BLaER1 treated with 17β-estradiol and CSF1 and Interleukin-3, amounts not matched to agents 10 nM and 100 nM (cell line): ENCODE measurements around the gene SCML1.

Source experiments
- H3K27ac ChIP-seq, 11 experiments: shearing (Covaris generic); formaldehyde crosslinking; 2 replicates each; pipeline ENCODE4 v1.8.1; 2022
- H3K27me3 ChIP-seq, 11 experiments: shearing (Covaris generic); formaldehyde crosslinking; 2 replicates each; pipeline ENCODE4 v1.8.1; 2022
- H3K36me3 ChIP-seq, 11 experiments: shearing (Covaris generic); formaldehyde crosslinking; 2 replicates each; pipeline ENCODE4 v1.8.1; 2022
- H3K4me1 ChIP-seq, 10 experiments: shearing (Covaris generic); formaldehyde crosslinking; 2 replicates each; pipeline ENCODE4 v1.8.1; 2022
- H3K4me2 ChIP-seq, 11 experiments: shearing (Covaris generic); formaldehyde crosslinking; 2 replicates each; pipeline ENCODE4 v1.8.1; 2022
- H3K4me3 ChIP-seq, 10 experiments: shearing (Covaris generic); formaldehyde crosslinking; 2 replicates each; pipeline ENCODE4 v1.8.1; 2022
- H3K9ac ChIP-seq, 11 experiments: shearing (Covaris generic); formaldehyde crosslinking; 2 replicates each; pipeline ENCODE4 v1.8.1; 2022
- H3K9me3 ChIP-seq, 11 experiments: shearing (Covaris generic); formaldehyde crosslinking; replicated peaks in 1 of 11; 2 replicates each; pipeline ENCODE4 v1.8.1; 2022
- H4K20me1 ChIP-seq, 11 experiments: shearing (Covaris generic); formaldehyde crosslinking; 2 replicates each; pipeline ENCODE4 v1.8.1; 2022
- Cebpa-rat ChIP-seq, 11 experiments: shearing (Covaris generic); IDR thresholded peaks; 2 replicates each; pipeline ENCODE4 v1.8.1; 2022

Gene SCML1

GRCh38 chrX:17706676-17707075 is 30.6 kb upstream of the SCML1 start:
- Histone ChIP-seq H3K4me1 (no peaks in the 10 kb centered on the region), H3K4me3 (no peak overlapping the region), H3K36me3 (no peaks in the 10 kb centered on the region), H3K27me3 (peaks cover 86 to 100% (median 99%) of the 10 kb centered on the region in 11 experiments), H3K4me2 (no peak overlapping the region), H3K9ac (no peak overlapping the region), H3K9me3 (no peaks in the 10 kb centered on the region), H4K20me1 (peaks cover 0 to 2% (median 0%) of the 10 kb centered on the region in 11 experiments; a peak in 2 of 22 replicates), H3K27ac (no peak overlapping the region)
- no peak for TF ChIP-seq Cebpa-rat (IDR thresholded peaks at IDR 0.05)

GRCh38 chrX:17707731-17708130 is 29.6 kb upstream of the SCML1 start:
- H3K4me3 ChIP-seq, result no peak overlapping the region
- no peak overlapping the region for H3K4me2 ChIP-seq
- no peak overlapping the region for H3K9ac ChIP-seq
- TF ChIP-seq Cebpa-rat (IDR thresholded peaks at IDR 0.05), result no peak
- peaks cover 0 to 2% (median 0%) of the 10 kb centered on the region in 11 experiments; a peak in 2 of 22 replicates for H4K20me1 ChIP-seq
- no peaks in the 10 kb centered on the region for H3K36me3 ChIP-seq
- H3K9me3 ChIP-seq, result no peaks in the 10 kb centered on the region
- H3K4me1 ChIP-seq, result no peaks in the 10 kb centered on the region
- H3K27me3 ChIP-seq, result peaks cover 86 to 97% (median 95%) of the 10 kb centered on the region in 11 experiments
- H3K27ac ChIP-seq, result no peak overlapping the region

GRCh38 chrX:17710871-17711301 is 26.4 kb upstream of the SCML1 start:
- H3K4me2 ChIP-seq, result no peak overlapping the region
- TF ChIP-seq Cebpa-rat (IDR thresholded peaks at IDR 0.05), result no peak

GRCh38 chrX:17713288-17713687 is 24.0 kb upstream of the SCML1 start:
- Histone ChIP-seq H3K4me3 (no peak overlapping the region), H3K27me3 (peaks cover 73 to 95% (median 91%) of the 10 kb centered on the region in 11 experiments), H3K9me3 (no peaks in the 10 kb centered on the region), H3K27ac (no peak overlapping the region), H3K4me2 (no peak overlapping the region), H3K36me3 (no peaks in the 10 kb centered on the region), H3K9ac (no peak overlapping the region), H4K20me1 (peaks cover 0 to 2% (median 0%) of the 10 kb centered on the region in 11 experiments; a peak in 2 of 22 replicates), H3K4me1 (no peaks in the 10 kb centered on the region)
- no peak for TF ChIP-seq Cebpa-rat (IDR thresholded peaks at IDR 0.05)

More at GRCh38 chrX:17710871-17711301, 26.4 kb upstream of the SCML1 start:
- peaks cover 88 to 97% (median 96%) of the 10 kb centered on the region in 11 experiments for H3K27me3 ChIP-seq
- H3K27ac ChIP-seq, result no peak overlapping the region
- no peaks in the 10 kb centered on the region for H3K9me3 ChIP-seq
- H3K4me1 ChIP-seq, result no peaks in the 10 kb centered on the region
- H4K20me1 ChIP-seq, result peaks cover 0 to 2% (median 0%) of the 10 kb centered on the region in 11 experiments; a peak in 2 of 22 replicates
- no peaks in the 10 kb centered on the region for H3K36me3 ChIP-seq
- H3K9ac ChIP-seq, result no peak overlapping the region
- no peak overlapping the region for H3K4me3 ChIP-seq

GRCh38 chrX:17718649-17719165 is 18.6 kb upstream of the SCML1 start:
- 0 out of 22 replicates have a peak, but pooled peaks cover 0 to 4% (median 0%) of the 10 kb centered on the region in 11 experiments for H3K9me3 ChIP-seq
- TF ChIP-seq Cebpa-rat (IDR thresholded peaks at IDR 0.05), result no peak
- H3K27me3 ChIP-seq, result peaks cover 77 to 98% (median 92%) of the 10 kb centered on the region in 11 experiments
- no peaks in the 10 kb centered on the region; a peak in 1 of 22 replicates for H4K20me1 ChIP-seq
- no peak overlapping the region for H3K4me3 ChIP-seq
- no peak overlapping the region for H3K27ac ChIP-seq
- no peaks in the 10 kb centered on the region for H3K4me1 ChIP-seq
- H3K9ac ChIP-seq, result no peak overlapping the region
- H3K4me2 ChIP-seq, result no peak overlapping the region
- no peaks in the 10 kb centered on the region for H3K36me3 ChIP-seq

GRCh38 chrX:17719711-17720110 is 17.6 kb upstream of the SCML1 start:
- Histone ChIP-seq H3K4me3 (no peak overlapping the region), H3K9ac (no peak overlapping the region), H3K4me2 (no peak overlapping the region), H3K27me3 (peaks cover 78 to 96% (median 90%) of the 10 kb centered on the region in 11 experiments), H3K36me3 (no peaks in the 10 kb centered on the region), H3K9me3 (0 out of 22 replicates have a peak, but pooled peaks cover 0 to 4% (median 0%) of the 10 kb centered on the region in 11 experiments), H3K4me1 (no peaks in the 10 kb centered on the region), H4K20me1 (no peaks in the 10 kb centered on the region; a peak in 1 of 22 replicates), H3K27ac (no peak overlapping the region)
- no peak for TF ChIP-seq Cebpa-rat (IDR thresholded peaks at IDR 0.05)

- Histone ChIP-seq H3K4me2 (no peak overlapping the region), H3K36me3 (no peaks in the 10 kb centered on the region), H3K27me3 (peaks cover 77 to 95% (median 89%) of the 10 kb centered on the region in 11 experiments), H4K20me1 (peaks cover 0 to 4% (median 0%) of the 10 kb centered on the region in 11 experiments; a peak in 1 of 22 replicates), H3K4me1 (no peaks in the 10 kb centered on the region), H3K9me3 (peaks cover 0 to 4% (median 0%) of the 10 kb centered on the region in 11 experiments; a peak in 1 of 22 replicates), H3K27ac (no peak overlapping the region), H3K9ac (no peak overlapping the region), H3K4me3 (no peak overlapping the region)
- no peak for TF ChIP-seq Cebpa-rat (IDR thresholded peaks at IDR 0.05)
Measured at GRCh38 chrX:17721715-17722114, 15.6 kb upstream of the SCML1 start.

GRCh38 chrX:17725181-17725580 is 12.1 kb upstream of the SCML1 start:
- Histone ChIP-seq H3K27ac (no peak overlapping the region), H3K36me3 (no peaks in the 10 kb centered on the region), H3K27me3 (peaks cover 90 to 100% (median 97%) of the 10 kb centered on the region in 11 experiments)

GRCh38 chrX:17732138-17732783 is 5.0 kb upstream of the SCML1 start:
- Histone ChIP-seq H3K4me3 (no peak overlapping the region), H3K4me1 (peaks cover 0 to 8% (median 0%) of the 10 kb centered on the region in 10 experiments; a peak in 2 of 20 replicates), H3K36me3 (no peaks in the 10 kb centered on the region), H3K9ac (no peak overlapping the region), H4K20me1 (peaks cover 0 to 6% (median 0%) of the 10 kb centered on the region in 11 experiments; a peak in 5 of 22 replicates), H3K4me2 (no peak overlapping the region), H3K9me3 (peaks cover 0 to 7% (median under 1%) of the 10 kb centered on the region in 11 experiments; a peak in 5 of 22 replicates), H3K27me3 (peaks cover 86 to 100% (median 99%) of the 10 kb centered on the region in 11 experiments), H3K27ac (no peak overlapping the region)
- no peak for TF ChIP-seq Cebpa-rat (IDR thresholded peaks at IDR 0.05)

More at GRCh38 chrX:17725181-17725580, 12.1 kb upstream of the SCML1 start:
- no peaks in the 10 kb centered on the region; a peak in 1 of 22 replicates for H3K9me3 ChIP-seq
- no peak for TF ChIP-seq Cebpa-rat (IDR thresholded peaks at IDR 0.05)
- no peak overlapping the region for H3K9ac ChIP-seq
- peaks cover 0 to 8% (median 0%) of the 10 kb centered on the region in 10 experiments; a peak in 2 of 20 replicates for H3K4me1 ChIP-seq
- peaks cover 0 to 4% (median 0%) of the 10 kb centered on the region in 11 experiments; a peak in 1 of 22 replicates for H4K20me1 ChIP-seq
- no peak overlapping the region for H3K4me2 ChIP-seq
- no peak overlapping the region for H3K4me3 ChIP-seq
